ENCODE measurements around the gene PLA2G4B. TPM values are rescaled to one million over a fixed set of nuclear protein-coding genes. Genes with fewer than 3 reads are reported as not detected.
"Not testable (repeated sequence)": the region's sequence is repeated elsewhere in the genome, so short reads cannot be mapped to it uniquely, and the experiment has no call there.

The PLA2G4B gene
- total RNA-seq, 1 experiment from 2014 or later = 7.8 TPM

DNA sequence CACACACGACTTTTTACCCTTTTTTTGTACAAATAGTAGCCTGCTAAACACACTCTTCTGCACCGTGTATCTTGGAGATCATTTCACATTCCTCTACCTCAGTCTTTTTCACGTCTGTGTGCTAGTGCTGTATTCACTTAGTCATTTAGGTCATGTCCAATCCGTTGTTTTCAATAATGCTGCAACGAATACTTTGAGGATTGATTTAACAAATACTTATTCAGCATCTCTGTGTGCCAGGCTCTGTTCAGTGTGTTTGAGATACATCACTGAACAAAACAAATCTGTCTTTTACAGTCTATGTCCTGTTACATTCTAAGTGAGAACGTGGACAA is 9.9 kb upstream of the PLA2G4B start:
- Histone ChIP-seq H3F3A (ENCODE audit: insufficient read depth, low read depth) (peaks cover 11% of the 10 kb centered on the region; the same call in 1 of the 2 replicates), H4K20me1 (ENCODE audit: insufficient read depth) (no peaks in the 10 kb centered on the region), H2AFZ (no peak overlapping the region; the same call in 1 of the 2 replicates), H3K4me1 (replicated peaks; ENCODE audit: insufficient read depth) (peaks cover 22% of the 10 kb centered on the region), H3K4me2 (peak overlapping the region; percentile 95), H3K9me3 (ENCODE audit: insufficient read depth, low read depth) (no peaks in the 10 kb centered on the region), H3K36me3 (ENCODE audit: low read depth) (no peaks in the 10 kb centered on the region), H3K27ac (no peak overlapping the region), H3K79me2 (ENCODE audit: low read depth) (no peaks in the 10 kb centered on the region), H3K4me3 (peak overlapping the region; percentile 81), H3K9me2 (ENCODE audit: insufficient read depth) (no peaks in the 10 kb centered on the region), H3K27me3 (ENCODE audit: insufficient read depth, low read depth) (no peaks in the 10 kb centered on the region)
- TF ChIP-seq, protein P1, sequence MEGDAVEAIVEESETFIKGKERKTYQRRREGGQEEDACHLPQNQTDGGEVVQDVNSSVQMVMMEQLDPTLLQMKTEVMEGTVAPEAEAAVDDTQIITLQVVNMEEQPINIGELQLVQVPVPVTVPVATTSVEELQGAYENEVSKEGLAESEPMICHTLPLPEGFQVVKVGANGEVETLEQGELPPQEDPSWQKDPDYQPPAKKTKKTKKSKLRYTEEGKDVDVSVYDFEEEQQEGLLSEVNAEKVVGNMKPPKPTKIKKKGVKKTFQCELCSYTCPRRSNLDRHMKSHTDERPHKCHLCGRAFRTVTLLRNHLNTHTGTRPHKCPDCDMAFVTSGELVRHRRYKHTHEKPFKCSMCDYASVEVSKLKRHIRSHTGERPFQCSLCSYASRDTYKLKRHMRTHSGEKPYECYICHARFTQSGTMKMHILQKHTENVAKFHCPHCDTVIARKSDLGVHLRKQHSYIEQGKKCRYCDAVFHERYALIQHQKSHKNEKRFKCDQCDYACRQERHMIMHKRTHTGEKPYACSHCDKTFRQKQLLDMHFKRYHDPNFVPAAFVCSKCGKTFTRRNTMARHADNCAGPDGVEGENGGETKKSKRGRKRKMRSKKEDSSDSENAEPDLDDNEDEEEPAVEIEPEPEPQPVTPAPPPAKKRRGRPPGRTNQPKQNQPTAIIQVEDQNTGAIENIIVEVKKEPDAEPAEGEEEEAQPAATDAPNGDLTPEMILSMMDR (conservative IDR thresholded peaks at IDR 0.05) = no peak
- TF ChIP-seq EZH2 (IDR thresholded peaks at IDR 0.05; ENCODE audit: low read depth) = no peak
- ChIA-PET CTCF (interaction anchor here (0.6 kb wide), 1 partner anchor 76 kb away, joined by 3 read pairs; no protein-coding TSS in a partner anchor), POLR2A (ENCODE audit: unreplicated experiment) (interaction anchor here (0.5 kb wide), 1 partner anchor 148 kb away, joined by 4 read pairs; no protein-coding TSS in a partner anchor)
- BruUV-seq (replicated peaks) = no TSS peak
- no peak for DNase-seq
- intact Hi-C loops (cut with micrococcal nuclease; ENCODE audit: unreplicated experiment) = loop anchor here (2.0 kb wide), 1 partner anchor 76 kb away; no protein-coding TSS in a partner anchor

DNA sequence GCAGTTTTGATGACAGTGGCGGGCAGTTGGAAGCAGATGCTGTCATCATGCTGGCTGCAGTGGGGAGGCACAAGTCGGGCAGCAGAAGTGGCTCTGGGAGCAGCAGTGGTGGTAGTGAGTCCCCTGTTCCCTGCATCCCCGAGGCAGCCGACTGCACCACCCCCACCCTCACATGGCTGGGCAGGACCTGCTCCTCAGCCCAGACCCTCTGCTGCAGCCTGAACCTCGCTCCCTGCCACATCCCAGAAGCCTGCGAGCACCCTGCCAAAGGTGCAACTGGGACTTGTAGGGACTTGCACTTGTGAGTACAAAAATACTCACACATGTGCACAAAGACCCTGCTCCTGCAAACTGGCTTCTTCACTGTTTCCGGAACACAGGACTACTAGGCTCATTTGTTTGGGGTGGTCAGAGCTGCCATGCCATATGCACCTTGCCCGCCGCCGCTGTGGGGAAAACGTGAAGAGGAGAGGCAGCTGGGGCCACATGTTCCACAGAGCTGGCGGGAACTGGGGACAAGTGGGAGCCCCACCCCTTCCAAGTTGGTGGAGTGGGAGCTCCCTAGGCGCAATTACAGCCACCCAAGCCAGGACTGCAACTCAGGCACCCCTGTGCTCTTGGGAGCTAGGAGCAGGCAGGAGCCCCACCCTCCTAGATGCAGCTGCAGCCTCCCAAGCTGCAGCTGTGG is 8.5 kb upstream of the PLA2G4B start:
- intact Hi-C loops (cut with micrococcal nuclease; ENCODE audit: unreplicated experiment) = loop anchor here (2.0 kb wide), 1 partner anchor 75 kb away; no protein-coding TSS in a partner anchor
- Histone ChIP-seq H4K20me1 (ENCODE audit: insufficient read depth) (no peaks in the 10 kb centered on the region), H3K9me3 (ENCODE audit: insufficient read depth, low read depth) (no peaks in the 10 kb centered on the region), H3K9me2 (ENCODE audit: insufficient read depth) (no peaks in the 10 kb centered on the region), H3K4me1 (replicated peaks; ENCODE audit: insufficient read depth) (peaks cover 26% of the 10 kb centered on the region), H3K36me3 (ENCODE audit: low read depth) (no peaks in the 10 kb centered on the region), H2AFZ (no peak overlapping the region), H3K79me2 (ENCODE audit: low read depth) (no peaks in the 10 kb centered on the region), H3K27ac (no peak overlapping the region), H3F3A (ENCODE audit: insufficient read depth, low read depth) (peaks cover 12% of the 10 kb centered on the region; the same call in 1 of the 2 replicates), H3K4me3 (no peak overlapping the region), H3K27me3 (ENCODE audit: insufficient read depth, low read depth) (no peaks in the 10 kb centered on the region), H3K4me2 (no peak overlapping the region)
- CTCF ChIA-PET = no interaction called here
- DNase-seq = no peak
- TF ChIP-seq, protein P1 (conservative IDR thresholded peaks at IDR 0.05) = no peak
- TF ChIP-seq EZH2 (IDR thresholded peaks at IDR 0.05; ENCODE audit: low read depth) = no peak
- BruUV-seq (replicated peaks) = no TSS peak
- POLR2A ChIA-PET (ENCODE audit: unreplicated experiment) = no interaction called here

DNA sequence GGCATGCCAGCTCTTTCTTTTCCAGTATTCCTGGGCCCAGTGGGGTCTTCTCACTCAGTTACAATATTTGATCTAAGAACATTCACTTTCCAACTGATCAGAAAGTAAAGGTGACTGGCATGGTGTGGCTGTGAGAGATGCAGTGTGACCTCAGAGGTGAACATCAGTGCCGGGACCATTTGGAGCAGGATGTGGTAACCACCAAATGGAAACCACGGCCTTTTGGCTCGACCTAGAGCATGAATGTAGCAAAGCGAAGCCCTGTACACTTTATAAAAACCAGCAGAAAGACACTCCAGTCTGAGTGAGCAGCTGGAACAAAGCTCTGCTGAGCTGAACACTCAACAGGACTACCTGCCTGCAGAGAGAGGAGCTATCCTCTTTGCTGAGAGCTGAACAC is 7.4 kb upstream of the PLA2G4B start:
- CTCF ChIA-PET = interaction anchor here (0.6 kb wide), 1 partner anchor 415 kb away, joined by 8 read pairs; no protein-coding TSS in a partner anchor
- H3F3A ChIP-seq (ENCODE audit: insufficient read depth, low read depth) = peaks cover 12% of the 10 kb centered on the region; the same call in 1 of the 2 replicates
- DNase-seq; H3K4me3 ChIP-seq; BruUV-seq (replicated peaks); H4K20me1 ChIP-seq (ENCODE audit: insufficient read depth); intact Hi-C loops (cut with micrococcal nuclease; ENCODE audit: unreplicated experiment); H3K27me3 ChIP-seq (ENCODE audit: insufficient read depth, low read depth); H3K79me2 ChIP-seq (ENCODE audit: low read depth); POLR2A ChIA-PET (ENCODE audit: unreplicated experiment); H3K36me3 ChIP-seq (ENCODE audit: low read depth); H3K9me3 ChIP-seq (ENCODE audit: insufficient read depth, low read depth); H3K9me2 ChIP-seq (ENCODE audit: insufficient read depth); H3K27ac ChIP-seq; H3K4me2 ChIP-seq; H2AFZ ChIP-seq: not testable (repeated sequence)
- peaks cover 26% of the 10 kb centered on the region for H3K4me1 ChIP-seq (replicated peaks; ENCODE audit: insufficient read depth)

Measured in PC-9 (cell line).